Dendritic cell treated with granulocyte-macrophage colony-stimulating factor and Interleukin-4, amounts not matched to agents 40 ng/mL and 50 ng/mL, for 4 days (primary cell): ENCODE data around the gene TNRC18.
"Not testable (repeated sequence)": the region's sequence is repeated elsewhere in the genome, so short reads cannot be mapped to it uniquely, and the experiment has no call there.

Source experiments
- H3K27ac Mint-ChIP-seq: one replicate; pipeline ENCODE4 v1.8.0; 2022; ENCODE audit warnings: mild to moderate bottlenecking, mixed read lengths
- H3K27me3 Mint-ChIP-seq: one replicate; pipeline ENCODE4 v1.8.0; 2022; ENCODE audit warnings: mild to moderate bottlenecking, mixed read lengths
- H3K36me3 Mint-ChIP-seq: one replicate; pipeline ENCODE4 v1.8.0; 2022; ENCODE audit warnings: low read depth, mixed read lengths
- H3K4me1 Mint-ChIP-seq: one replicate; pipeline ENCODE4 v1.8.0; 2022; ENCODE audit warnings: low read depth, mixed read lengths
- H3K4me3 Mint-ChIP-seq: one replicate; pipeline ENCODE4 v1.8.0; 2022; ENCODE audit warnings: mild to moderate bottlenecking, moderate library complexity, mixed read lengths
- H3K9me3 Mint-ChIP-seq: one replicate; pipeline ENCODE4 v1.8.0; 2022; ENCODE audit warnings: mixed read lengths
- intact Hi-C: fragments of 100-400 bp; cut with micrococcal nuclease; formaldehyde crosslinking; loops from one replicate; pipeline ENCODE4 v1.15.0; 2022

Gene TNRC18

DNA sequence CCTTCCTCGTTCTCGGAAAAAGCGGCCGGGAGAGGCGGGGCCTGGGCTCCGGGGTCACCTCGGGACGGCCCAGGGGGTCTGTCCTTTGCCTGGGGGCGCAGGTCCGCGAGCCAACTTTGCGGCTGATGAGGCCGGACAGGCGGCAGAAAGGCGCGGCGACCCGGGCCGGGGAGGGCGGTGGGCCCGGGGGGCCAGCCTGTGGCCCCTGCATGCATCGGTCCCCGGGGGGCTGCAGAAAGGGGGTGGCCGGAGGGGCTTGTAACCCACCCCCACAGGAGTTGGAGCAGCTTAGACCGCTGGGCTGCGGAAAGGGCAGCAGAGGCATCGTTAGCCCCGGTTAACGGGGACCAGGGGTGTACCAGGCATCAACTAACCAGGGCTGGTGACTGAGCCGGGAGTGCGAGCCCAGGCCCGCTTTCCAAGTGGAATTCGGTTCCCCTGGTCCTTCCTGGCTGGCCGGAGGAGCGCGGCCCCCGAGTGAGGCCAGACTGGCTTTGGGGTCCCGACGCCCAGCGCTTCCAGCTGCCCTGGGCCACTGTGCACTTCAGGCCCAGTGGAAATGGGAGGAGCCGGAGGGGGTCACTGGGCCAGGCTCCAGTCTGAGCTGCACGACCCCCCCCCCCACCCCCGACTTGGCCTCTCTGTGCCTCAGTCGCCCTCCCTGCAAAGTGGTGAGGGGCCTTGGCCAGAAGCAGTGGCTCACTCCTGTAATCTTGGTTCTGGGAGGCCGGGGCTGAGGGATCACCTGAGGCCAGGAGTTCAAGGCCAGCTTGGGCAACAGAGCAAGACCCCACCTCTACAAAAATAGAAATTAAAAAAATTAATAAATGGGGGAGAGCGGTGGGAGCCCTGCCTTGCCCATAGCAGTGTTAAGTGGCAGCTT is 140.0 kb downstream of the TNRC18 start:
- no peak overlapping the region for H3K27ac Mint-ChIP-seq
- no peaks in the 10 kb centered on the region for H3K36me3 Mint-ChIP-seq
- H3K4me1 Mint-ChIP-seq = peaks cover 8% of the 10 kb centered on the region
- peak overlapping the region; percentile 26 for H3K4me3 Mint-ChIP-seq
- H3K9me3 Mint-ChIP-seq = no peaks in the 10 kb centered on the region
- H3K27me3 Mint-ChIP-seq = peaks cover 60% of the 10 kb centered on the region
- intact Hi-C loops = no loop called here

GRCh38 chr7:5282543-5283316 is 140.9 kb downstream of the TNRC18 start, which contains the start of gene SLC29A4:
Gene SLC29A4, plus strand, starts transcription at chr7:5282943. Its CDS starts 4,874 bp downstream, at chr7:5287817.
- peaks cover 8% of the 10 kb centered on the region for H3K4me1 Mint-ChIP-seq
- no peaks in the 10 kb centered on the region for H3K36me3 Mint-ChIP-seq

DNA sequence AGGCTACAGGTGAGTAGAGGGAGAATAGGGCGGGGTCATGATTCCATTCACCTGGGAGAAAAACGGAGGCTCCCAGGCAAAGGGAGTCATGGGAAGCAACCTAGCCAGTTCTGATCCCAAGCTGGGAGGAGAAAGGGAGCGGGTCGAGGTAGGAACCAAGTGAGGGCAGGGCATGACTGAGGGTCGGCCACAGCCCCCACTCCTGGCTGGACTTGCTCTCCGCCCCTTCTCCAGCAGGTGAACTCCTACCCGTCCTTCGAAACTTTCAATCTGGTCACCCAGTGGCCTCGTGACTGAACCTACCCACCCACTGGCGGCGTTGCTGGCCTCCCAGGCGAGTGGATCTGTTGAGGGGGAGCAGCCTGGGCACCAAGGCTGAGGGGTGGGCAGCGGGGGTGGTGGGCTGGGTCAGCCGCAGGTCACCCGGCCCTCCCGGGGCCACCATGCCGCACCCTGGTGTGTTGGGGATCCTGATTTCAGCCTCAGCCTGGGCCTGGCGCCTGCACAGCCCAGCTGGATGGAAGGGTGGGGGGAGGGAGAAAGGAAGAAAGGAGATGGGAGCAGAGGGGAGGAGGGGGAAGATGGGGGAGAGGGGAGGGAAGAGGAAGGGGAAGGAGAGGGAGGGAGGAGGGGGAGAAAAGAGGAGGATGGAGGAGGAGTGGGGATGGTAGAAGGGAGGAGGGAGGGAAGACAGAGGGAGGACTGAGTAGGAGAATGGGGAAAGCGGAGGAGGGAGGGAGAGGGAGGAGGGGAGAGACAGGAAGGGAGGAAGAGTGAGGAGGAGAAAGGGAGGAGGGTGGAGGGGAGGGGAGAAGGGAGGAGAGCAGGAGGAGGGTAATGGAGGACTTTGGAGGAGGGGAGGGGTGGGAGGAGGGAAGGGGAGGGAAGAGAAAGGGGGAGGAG is 141.8 kb downstream of the TNRC18 start:
- H3K4me3 Mint-ChIP-seq, intact Hi-C loops, H3K9me3 Mint-ChIP-seq, H3K4me1 Mint-ChIP-seq, H3K27ac Mint-ChIP-seq, H3K36me3 Mint-ChIP-seq: not testable (repeated sequence)
- H3K27me3 Mint-ChIP-seq = peaks cover 61% of the 10 kb centered on the region

More at GRCh38 chr7:5282543-5283316, 140.9 kb downstream of the TNRC18 start, which contains the start of gene SLC29A4:
- intact Hi-C loops = no loop called here
- Mint-ChIP-seq H3K9me3 (no peaks in the 10 kb centered on the region), H3K27ac (no peak within 1 kb of the TSS), H3K4me3 (peak within 1 kb of the TSS; percentile 26), H3K27me3 (peaks cover 63% of the 10 kb centered on the region)

DNA sequence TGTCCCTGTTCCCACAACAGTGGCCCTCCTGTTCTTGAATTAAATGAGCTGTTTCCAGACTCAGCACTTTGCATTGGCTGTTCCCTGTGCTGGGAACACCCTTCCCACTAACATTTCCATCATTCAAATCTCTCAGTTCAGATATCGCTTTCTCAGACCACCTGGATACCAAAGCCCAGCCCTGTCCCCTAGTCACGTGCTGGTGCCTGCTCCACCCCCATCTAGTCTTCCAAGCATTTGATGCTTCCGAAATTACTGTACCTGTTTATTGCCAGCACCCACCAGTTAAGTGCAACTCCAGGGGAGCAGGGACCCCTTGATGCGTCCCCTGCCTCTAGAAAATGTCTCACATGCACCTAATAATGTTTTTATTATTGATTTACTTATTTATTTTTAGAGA is 143.9 kb downstream of the TNRC18 start:
- Mint-ChIP-seq H3K27ac (no peak overlapping the region), H3K27me3 (peaks cover 47% of the 10 kb centered on the region), H3K9me3 (no peaks in the 10 kb centered on the region), H3K4me3 (no peak overlapping the region), H3K4me1 (peaks cover 6% of the 10 kb centered on the region), H3K36me3 (no peaks in the 10 kb centered on the region)
- intact Hi-C loops = no loop called here

DNA sequence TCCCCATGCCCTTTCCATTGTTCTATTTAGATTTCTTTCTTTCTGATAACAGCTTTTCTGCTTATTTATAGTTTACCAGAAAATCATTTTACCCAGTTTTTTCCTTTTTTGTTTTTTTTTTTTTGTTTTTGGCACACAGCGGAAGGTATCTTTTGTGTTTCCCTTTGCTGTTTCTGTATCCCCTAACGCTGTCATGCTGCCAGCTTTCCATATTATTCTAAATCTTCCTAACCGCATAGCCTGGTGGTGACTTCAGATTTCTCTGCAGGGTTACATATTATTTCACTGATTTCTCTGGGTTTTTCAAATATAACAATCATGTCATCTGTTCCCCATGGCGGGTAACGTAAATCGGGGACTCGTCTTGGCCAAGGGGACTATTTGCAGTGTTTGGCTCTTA is 144.9 kb downstream of the TNRC18 start:
- Mint-ChIP-seq H3K4me1 (no peaks in the 10 kb centered on the region), H3K27me3 (peaks cover 37% of the 10 kb centered on the region), H3K4me3 (no peak overlapping the region), H3K9me3 (no peaks in the 10 kb centered on the region), H3K36me3 (no peaks in the 10 kb centered on the region), H3K27ac (no peak overlapping the region)
- intact Hi-C loops = no loop called here

DNA sequence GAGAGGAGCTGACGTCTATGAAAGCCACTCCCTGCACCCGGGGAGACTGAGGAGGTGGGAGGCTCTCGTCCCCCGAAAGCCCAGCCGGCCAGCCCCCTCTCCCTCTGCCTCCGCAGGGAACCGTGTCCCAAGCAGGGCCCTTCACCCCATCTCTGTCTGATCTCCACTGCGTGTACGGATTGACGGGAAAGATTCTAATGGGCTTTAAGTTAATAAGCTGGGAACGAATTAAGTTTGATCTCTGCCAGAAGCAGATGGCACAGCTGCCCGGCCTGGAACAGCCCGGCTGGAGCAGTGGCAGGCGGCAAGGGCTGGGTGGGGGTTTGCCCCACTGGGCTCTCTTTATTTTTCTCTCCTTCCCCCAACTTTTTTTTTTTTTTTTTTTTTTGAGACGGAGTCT is 147.0 kb downstream of the TNRC18 start:
- Mint-ChIP-seq H3K36me3 (no peaks in the 10 kb centered on the region), H3K27me3 (peaks cover 31% of the 10 kb centered on the region), H3K4me1 (no peaks in the 10 kb centered on the region), H3K4me3 (no peak overlapping the region), H3K9me3 (no peaks in the 10 kb centered on the region), H3K27ac (no peak overlapping the region)
- intact Hi-C loops = no loop called here

DNA sequence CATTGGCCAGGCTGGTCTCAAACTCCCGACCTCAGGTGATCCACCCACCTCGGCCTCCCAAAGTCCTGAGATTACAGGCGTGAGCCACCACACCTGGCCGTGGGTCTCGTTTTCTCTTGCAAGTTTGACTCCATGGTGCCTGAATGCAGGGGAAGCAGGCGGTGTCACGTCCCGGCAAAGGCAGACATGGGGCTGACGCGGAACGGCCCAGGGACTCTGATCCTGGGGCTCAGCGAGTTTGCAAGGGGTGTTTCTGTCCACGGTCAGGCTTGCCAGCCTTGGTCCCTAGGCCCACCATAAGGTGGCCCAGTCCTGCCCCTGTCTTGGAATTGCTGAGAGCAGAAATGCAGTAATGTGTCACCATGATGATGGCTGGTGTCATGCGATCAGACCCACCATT is 147.5 kb downstream of the TNRC18 start:
- H3K36me3 Mint-ChIP-seq, H3K27ac Mint-ChIP-seq, intact Hi-C loops: not testable (repeated sequence)

DNA sequence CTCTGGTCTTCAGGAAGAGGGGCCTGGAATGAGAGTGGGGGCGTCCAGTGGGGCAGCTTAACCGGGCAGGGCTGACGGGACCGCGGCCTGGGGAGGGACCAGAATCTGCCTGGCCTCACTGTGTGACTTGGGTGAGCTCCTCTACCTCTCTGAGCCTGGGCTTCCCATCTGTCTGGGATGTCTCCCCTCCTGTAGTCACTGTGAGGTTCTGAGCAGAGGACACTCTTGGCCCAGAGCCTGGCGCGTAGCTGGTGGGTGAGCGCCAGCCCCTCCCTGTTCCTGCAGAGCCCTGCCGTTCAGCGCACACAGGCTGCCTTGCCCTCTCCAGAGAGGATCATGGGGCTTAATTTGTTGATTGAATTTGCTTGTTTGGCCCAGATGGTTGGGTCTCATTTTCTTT is 148.1 kb downstream of the TNRC18 start:
- H3K27ac Mint-ChIP-seq, H3K36me3 Mint-ChIP-seq, H3K9me3 Mint-ChIP-seq, intact Hi-C loops, H3K4me3 Mint-ChIP-seq, H3K4me1 Mint-ChIP-seq: not testable (repeated sequence)
- H3K27me3 Mint-ChIP-seq = peaks cover 21% of the 10 kb centered on the region

More for the DNA sequence above, 147.5 kb downstream of the TNRC18 start:
- H3K4me1 Mint-ChIP-seq, H3K9me3 Mint-ChIP-seq, H3K4me3 Mint-ChIP-seq: not testable (repeated sequence)
- H3K27me3 Mint-ChIP-seq = peaks cover 26% of the 10 kb centered on the region

GRCh38 chr7:5274985-5275431 is 148.6 kb downstream of the TNRC18 start:
- H3K27ac Mint-ChIP-seq, H3K9me3 Mint-ChIP-seq, intact Hi-C loops, H3K4me1 Mint-ChIP-seq, H3K36me3 Mint-ChIP-seq, H3K4me3 Mint-ChIP-seq: not testable (repeated sequence)
- H3K27me3 Mint-ChIP-seq = peaks cover 21% of the 10 kb centered on the region

DNA sequence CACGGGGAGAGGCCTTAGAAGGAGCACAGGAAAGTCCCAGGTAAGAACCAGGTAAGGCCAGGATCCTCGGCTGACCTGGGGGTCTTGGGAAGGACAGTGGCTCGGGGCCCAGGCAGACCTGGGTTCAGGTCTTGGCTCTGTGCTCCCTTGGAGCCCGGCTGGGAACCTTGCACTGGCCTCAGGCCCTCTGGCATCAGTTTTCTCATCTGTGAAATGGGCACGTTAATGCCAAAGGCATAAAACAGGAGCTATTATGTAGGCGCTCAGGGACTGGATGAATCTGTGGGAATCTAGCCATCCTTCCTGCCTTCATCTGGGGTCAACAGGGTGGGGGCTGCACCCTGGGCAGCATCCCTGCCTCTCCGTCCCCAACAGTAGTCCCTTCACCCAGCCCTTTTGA is 149.2 kb downstream of the TNRC18 start:
- Mint-ChIP-seq H3K27me3 (peaks cover 16% of the 10 kb centered on the region), H3K36me3 (no peaks in the 10 kb centered on the region), H3K27ac (no peak overlapping the region), H3K4me3 (no peak overlapping the region), H3K9me3 (no peaks in the 10 kb centered on the region), H3K4me1 (no peaks in the 10 kb centered on the region)
- intact Hi-C loops = no loop called here

GRCh38 chr7:5273831-5274405 is 149.7 kb downstream of the TNRC18 start:
- peaks cover 20% of the 10 kb centered on the region for H3K27me3 Mint-ChIP-seq

DNA sequence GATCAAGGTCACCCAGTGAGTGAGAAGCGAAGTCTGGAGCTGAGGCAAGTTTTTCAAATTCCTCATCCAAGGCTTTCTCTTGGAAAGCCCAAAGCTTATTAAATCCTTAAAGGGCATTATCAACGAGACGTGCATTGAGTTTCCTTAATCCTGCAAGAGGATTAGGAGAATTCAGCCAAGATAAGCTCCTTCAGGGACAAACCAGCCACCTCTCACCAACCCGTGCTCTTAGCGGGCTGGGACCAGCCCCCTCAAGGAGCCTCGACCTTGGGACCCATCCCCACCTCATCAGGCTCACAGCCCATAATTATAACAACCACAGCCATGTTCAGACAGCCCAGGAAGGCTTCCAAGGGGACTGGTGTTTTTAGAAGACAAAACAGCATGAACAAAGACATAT is 152.8 kb downstream of the TNRC18 start:
- Mint-ChIP-seq H3K27me3 (peaks cover 16% of the 10 kb centered on the region), H3K4me1 (no peaks in the 10 kb centered on the region), H3K36me3 (no peaks in the 10 kb centered on the region), H3K9me3 (no peaks in the 10 kb centered on the region), H3K4me3 (no peak overlapping the region), H3K27ac (no peak overlapping the region)
- intact Hi-C loops = no loop called here

More at GRCh38 chr7:5273831-5274405, 149.7 kb downstream of the TNRC18 start:
- H3K4me3 Mint-ChIP-seq, H3K36me3 Mint-ChIP-seq, intact Hi-C loops, H3K4me1 Mint-ChIP-seq, H3K9me3 Mint-ChIP-seq, H3K27ac Mint-ChIP-seq: not testable (repeated sequence)

- H3K36me3 Mint-ChIP-seq, H3K27ac Mint-ChIP-seq, H3K9me3 Mint-ChIP-seq, H3K4me1 Mint-ChIP-seq, H3K4me3 Mint-ChIP-seq, intact Hi-C loops: not testable (repeated sequence)
- H3K27me3 Mint-ChIP-seq = peaks cover 21% of the 10 kb centered on the region
These were observed 153.5 kb downstream of the TNRC18 start for GRCh38 chr7:5269992-5270657.
